ENCODE data around the gene USH1G. TPM values are rescaled to one million over a fixed set of nuclear protein-coding genes. Genes with fewer than 3 reads are reported as not detected.

Gene USH1G
- polyA plus RNA-seq, 2 donors: 6.0 to 11.9 TPM

DNA sequence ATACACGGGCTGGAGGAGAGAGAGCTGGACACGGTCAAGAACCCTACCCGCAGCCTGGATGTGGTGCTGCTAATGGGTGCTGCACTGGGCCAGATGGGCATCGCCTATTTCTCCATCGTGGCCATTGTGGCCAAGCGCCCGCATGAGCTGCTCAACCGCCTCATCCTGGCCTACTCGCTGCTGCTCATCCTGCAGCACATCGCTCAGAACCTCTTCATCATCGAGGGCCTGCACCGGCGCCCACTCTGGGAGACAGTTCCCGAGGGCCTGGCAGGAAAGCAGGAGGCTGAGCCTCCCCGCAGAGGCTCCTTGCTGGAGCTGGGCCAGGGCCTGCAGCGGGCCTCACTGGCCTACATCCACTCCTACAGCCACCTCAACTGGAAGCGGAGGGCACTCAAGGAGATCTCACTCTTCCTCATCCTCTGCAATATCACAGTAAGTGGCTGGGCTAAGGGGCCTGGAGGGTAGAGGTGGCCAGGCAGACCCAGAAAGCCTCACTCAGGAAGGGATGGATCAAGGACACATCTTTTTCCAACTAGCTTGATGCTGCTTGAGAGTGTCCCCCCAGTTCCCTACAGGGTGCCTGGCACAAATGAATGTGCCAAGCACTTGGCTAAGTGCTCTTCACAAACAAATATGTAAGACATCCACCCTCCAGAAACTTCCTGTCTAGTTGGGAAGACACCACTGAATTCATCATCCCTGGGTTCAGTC lies 24.1 kb upstream of the USH1G start:
- Histone ChIP-seq H3K27me3 (ENCODE audit: control insufficient read depth in 1 of 2, insufficient read depth in 2 of 2, low read length in 2 of 2) (no peaks in the 10 kb centered on the region), H3K9me3 (ENCODE audit: control insufficient read depth in 2 of 2, insufficient read depth in 1 of 2, low read depth in 1 of 2, low read length in 1 of 2) (no peaks in the 10 kb centered on the region), H3K27ac (ENCODE audit: low read depth in 2 of 2, low read length in 1 of 2) (no peak overlapping the region), H3K4me3 (ENCODE audit: low read depth in 1 of 2, low read length in 2 of 2) (no peak overlapping the region), H3K36me3 (ENCODE audit: control insufficient read depth in 2 of 2, insufficient read depth in 2 of 2, low read length in 1 of 2) (peaks cover 0 to 8% of the 10 kb centered on the region in 2 donors), H3K4me1 (ENCODE audit: control insufficient read depth in 2 of 2, insufficient read depth in 2 of 2, low read length in 1 of 2) (peaks cover 0 to 13% of the 10 kb centered on the region in 2 donors)
- 93 to 94% methylated on average over 17 of the region's 17 CpGs for WGBS, 2 donors

DNA sequence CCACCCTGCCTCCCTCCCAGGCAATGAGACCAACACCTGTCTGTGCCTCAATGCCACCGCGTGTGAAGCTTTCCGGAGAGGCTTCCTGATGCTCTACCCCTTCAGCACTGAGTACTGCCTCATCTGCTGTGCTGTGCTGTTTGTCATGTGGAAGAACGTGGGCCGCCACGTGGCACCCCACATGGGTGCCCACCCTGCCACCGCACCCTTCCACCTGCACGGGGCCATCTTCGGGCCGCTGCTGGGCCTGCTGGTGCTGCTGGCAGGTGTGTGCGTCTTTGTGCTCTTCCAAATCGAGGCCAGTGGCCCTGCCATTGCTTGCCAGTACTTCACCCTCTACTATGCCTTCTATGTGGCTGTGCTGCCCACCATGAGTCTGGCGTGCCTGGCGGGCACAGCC lies 23.6 kb upstream of the USH1G start:
- no peaks in the 10 kb centered on the region for H3K27me3 ChIP-seq (ENCODE audit: control insufficient read depth in 1 of 2, insufficient read depth in 2 of 2, low read length in 2 of 2)
- WGBS, 2 donors: 89 to 92% methylated on average over 14 of the region's 14 CpGs
- no peak overlapping the region for H3K27ac ChIP-seq (ENCODE audit: low read depth in 2 of 2, low read length in 1 of 2)
- peaks cover 0 to 4% of the 10 kb centered on the region in 2 donors for H3K9me3 ChIP-seq (ENCODE audit: control insufficient read depth in 2 of 2, insufficient read depth in 1 of 2, low read depth in 1 of 2, low read length in 1 of 2)
- peaks cover 0 to 14% of the 10 kb centered on the region in 2 donors for H3K4me1 ChIP-seq (ENCODE audit: control insufficient read depth in 2 of 2, insufficient read depth in 2 of 2, low read length in 1 of 2)
- no peak overlapping the region for H3K4me3 ChIP-seq (ENCODE audit: low read depth in 1 of 2, low read length in 2 of 2)
- peaks cover 0 to 13% of the 10 kb centered on the region in 2 donors for H3K36me3 ChIP-seq (ENCODE audit: control insufficient read depth in 2 of 2, insufficient read depth in 2 of 2, low read length in 1 of 2)

DNA sequence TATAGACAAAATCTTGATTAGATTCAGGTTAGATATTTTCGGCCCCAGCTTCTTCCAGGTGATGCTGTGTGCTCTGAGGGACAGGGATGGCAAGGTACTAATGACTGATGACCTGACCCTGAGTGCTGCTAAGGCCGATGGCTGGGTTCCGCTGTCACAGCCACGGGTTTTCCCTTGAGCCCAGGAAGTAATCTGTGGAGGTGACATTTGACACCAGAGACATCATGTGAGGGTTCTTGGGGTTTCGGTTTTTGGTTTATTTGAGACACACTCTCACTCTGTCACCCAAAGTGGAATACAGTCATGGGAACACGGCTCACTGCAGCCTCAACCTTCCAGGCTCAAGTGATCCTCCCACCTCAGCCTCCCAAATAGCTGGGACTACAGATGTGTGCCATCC lies 22.5 kb upstream of the USH1G start:
- H3K9me3 ChIP-seq (ENCODE audit: control insufficient read depth in 2 of 2, insufficient read depth in 1 of 2, low read depth in 1 of 2, low read length in 1 of 2): peaks cover 0 to 4% of the 10 kb centered on the region in 2 donors
- peaks cover 0 to 11% of the 10 kb centered on the region in 2 donors for H3K4me1 ChIP-seq (ENCODE audit: control insufficient read depth in 2 of 2, insufficient read depth in 2 of 2, low read length in 1 of 2)
- H3K27ac ChIP-seq (ENCODE audit: low read depth in 2 of 2, low read length in 1 of 2): no peak overlapping the region
- no peak overlapping the region for H3K4me3 ChIP-seq (ENCODE audit: low read depth in 1 of 2, low read length in 2 of 2)
- WGBS, 2 donors: 56 to 60% methylated on average over 6 of the region's 6 CpGs
- peaks cover 0 to 11% of the 10 kb centered on the region in 2 donors for H3K36me3 ChIP-seq (ENCODE audit: control insufficient read depth in 2 of 2, insufficient read depth in 2 of 2, low read length in 1 of 2)
- H3K27me3 ChIP-seq (ENCODE audit: control insufficient read depth in 1 of 2, insufficient read depth in 2 of 2, low read length in 2 of 2): no peaks in the 10 kb centered on the region

DNA sequence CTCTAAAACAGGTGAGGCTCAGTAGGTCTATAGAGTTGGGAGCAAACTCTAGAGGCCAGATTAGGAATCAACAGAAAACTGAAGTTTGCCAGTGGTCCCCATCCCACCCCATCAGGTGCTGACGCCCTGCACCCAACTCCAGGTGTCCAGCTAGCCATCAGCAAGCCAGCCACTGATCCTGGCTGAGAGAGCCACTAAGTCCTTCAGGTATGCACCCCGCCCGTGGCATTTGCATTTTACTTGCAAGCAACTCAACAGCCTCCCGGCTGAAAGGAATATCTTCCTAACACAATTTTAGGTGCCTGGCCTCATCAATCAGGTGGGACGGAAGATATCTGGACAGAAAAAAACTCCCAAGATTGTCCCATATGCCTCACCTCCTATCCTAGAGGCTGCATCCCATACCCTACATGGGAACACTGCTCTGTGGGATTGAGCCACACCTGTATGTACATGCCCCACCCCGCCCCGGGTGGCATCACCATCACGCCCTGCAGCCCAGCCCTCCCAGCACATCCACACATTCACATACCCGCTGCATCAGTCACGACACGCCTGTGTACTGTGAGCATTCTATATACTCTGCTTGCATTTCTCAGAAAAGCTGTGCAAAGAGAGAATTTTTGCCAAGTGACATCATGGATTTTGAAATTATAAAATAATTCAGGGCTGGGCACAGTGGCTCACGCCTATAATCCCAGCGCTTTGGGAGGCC lies 20.9 kb upstream of the USH1G start:
- Histone ChIP-seq H3K9me3 (ENCODE audit: control insufficient read depth in 2 of 2, insufficient read depth in 1 of 2, low read depth in 1 of 2, low read length in 1 of 2) (peaks cover 0 to 4% of the 10 kb centered on the region in 2 donors), H3K36me3 (ENCODE audit: control insufficient read depth in 2 of 2, insufficient read depth in 2 of 2, low read length in 1 of 2) (peaks cover 0 to 8% of the 10 kb centered on the region in 2 donors), H3K27ac (ENCODE audit: low read depth in 2 of 2, low read length in 1 of 2) (peak overlapping the region; percentile 83 to 97), H3K4me1 (ENCODE audit: control insufficient read depth in 2 of 2, insufficient read depth in 2 of 2, low read length in 1 of 2) (peaks cover 0 to 11% of the 10 kb centered on the region in 2 donors), H3K4me3 (ENCODE audit: low read depth in 1 of 2, low read length in 2 of 2) (no peak overlapping the region), H3K27me3 (ENCODE audit: control insufficient read depth in 1 of 2, insufficient read depth in 2 of 2, low read length in 2 of 2) (no peaks in the 10 kb centered on the region)
- WGBS, 2 donors: 36 to 45% methylated on average over 13 of the region's 13 CpGs

DNA sequence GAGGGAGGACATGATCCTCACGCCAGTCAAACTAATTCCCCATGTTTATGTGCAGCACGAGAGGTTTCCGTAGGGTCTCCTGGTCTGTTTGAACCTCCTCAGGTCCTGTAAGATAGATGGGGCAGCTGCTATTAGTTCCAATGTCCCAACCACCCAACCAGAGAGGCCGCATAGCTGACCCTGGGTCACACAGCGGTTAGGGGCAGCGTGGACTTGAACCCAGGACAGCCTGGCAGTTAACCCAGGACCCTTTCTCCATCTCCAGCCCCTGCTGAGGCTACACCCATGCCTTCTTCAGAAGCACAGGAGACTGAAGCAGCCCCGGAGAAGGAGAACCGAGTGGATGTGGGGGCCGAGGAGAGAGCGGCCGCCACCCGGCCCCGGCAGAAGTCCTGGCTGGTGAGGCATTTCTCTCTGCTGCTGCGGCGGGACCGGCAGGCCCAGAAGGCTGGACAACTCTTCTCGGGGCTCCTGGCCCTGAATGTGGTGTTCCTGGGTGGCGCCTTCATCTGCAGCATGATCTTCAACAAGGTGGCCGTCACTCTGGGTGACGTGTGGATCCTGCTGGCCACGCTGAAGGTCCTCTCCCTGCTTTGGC lies 18.2 kb upstream of the USH1G start:
- Histone ChIP-seq H3K9me3 (ENCODE audit: control insufficient read depth in 2 of 2, insufficient read depth in 1 of 2, low read depth in 1 of 2, low read length in 1 of 2) (peaks cover 0 to 4% of the 10 kb centered on the region in 2 donors), H3K4me1 (ENCODE audit: control insufficient read depth in 2 of 2, insufficient read depth in 2 of 2, low read length in 1 of 2) (peaks cover 0 to 13% of the 10 kb centered on the region in 2 donors), H3K4me3 (ENCODE audit: low read depth in 1 of 2, low read length in 2 of 2) (no peak overlapping the region), H3K36me3 (ENCODE audit: control insufficient read depth in 2 of 2, insufficient read depth in 2 of 2, low read length in 1 of 2) (peaks cover 0 to 5% of the 10 kb centered on the region in 2 donors), H3K27ac (ENCODE audit: low read depth in 2 of 2, low read length in 1 of 2) (no peak overlapping the region), H3K27me3 (ENCODE audit: control insufficient read depth in 1 of 2, insufficient read depth in 2 of 2, low read length in 2 of 2) (no peaks in the 10 kb centered on the region)
- 81 to 84% methylated on average over 21 of the region's 21 CpGs for WGBS, 2 donors

DNA sequence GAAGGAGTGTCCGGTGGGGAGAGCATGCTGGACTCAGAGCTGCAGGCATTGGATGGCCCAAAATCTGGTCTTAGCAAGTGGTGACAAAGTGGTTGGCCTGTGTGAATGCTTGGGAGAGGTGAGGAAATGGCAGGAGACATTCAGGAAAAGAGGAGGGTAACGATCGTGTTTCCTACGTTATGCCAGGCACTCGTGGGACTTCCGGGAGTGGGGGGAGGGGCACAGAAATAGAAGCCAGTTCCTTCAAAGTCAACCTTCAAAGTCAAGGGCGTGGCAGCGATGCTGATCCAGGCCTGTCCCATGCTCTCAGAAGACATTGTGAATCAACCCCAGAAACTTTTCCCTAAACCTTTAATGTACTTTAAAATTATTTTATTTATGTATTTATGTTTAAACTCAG lies 16.5 kb upstream of the USH1G start:
- peak overlapping the region; percentile 14 to 70 for H3K27ac ChIP-seq (ENCODE audit: low read depth in 2 of 2, low read length in 1 of 2)
- H3K27me3 ChIP-seq (ENCODE audit: control insufficient read depth in 1 of 2, insufficient read depth in 2 of 2, low read length in 2 of 2): no peaks in the 10 kb centered on the region
- H3K9me3 ChIP-seq (ENCODE audit: control insufficient read depth in 2 of 2, insufficient read depth in 1 of 2, low read depth in 1 of 2, low read length in 1 of 2): peaks cover 0 to 4% of the 10 kb centered on the region in 2 donors
- 37 to 39% methylated on average over 8 of the region's 8 CpGs for WGBS, 2 donors
- peaks cover 0 to 5% of the 10 kb centered on the region in 2 donors for H3K36me3 ChIP-seq (ENCODE audit: control insufficient read depth in 2 of 2, insufficient read depth in 2 of 2, low read length in 1 of 2)
- peaks cover 0 to 18% of the 10 kb centered on the region in 2 donors for H3K4me1 ChIP-seq (ENCODE audit: control insufficient read depth in 2 of 2, insufficient read depth in 2 of 2, low read length in 1 of 2)
- H3K4me3 ChIP-seq (ENCODE audit: low read depth in 1 of 2, low read length in 2 of 2): no peak overlapping the region

DNA sequence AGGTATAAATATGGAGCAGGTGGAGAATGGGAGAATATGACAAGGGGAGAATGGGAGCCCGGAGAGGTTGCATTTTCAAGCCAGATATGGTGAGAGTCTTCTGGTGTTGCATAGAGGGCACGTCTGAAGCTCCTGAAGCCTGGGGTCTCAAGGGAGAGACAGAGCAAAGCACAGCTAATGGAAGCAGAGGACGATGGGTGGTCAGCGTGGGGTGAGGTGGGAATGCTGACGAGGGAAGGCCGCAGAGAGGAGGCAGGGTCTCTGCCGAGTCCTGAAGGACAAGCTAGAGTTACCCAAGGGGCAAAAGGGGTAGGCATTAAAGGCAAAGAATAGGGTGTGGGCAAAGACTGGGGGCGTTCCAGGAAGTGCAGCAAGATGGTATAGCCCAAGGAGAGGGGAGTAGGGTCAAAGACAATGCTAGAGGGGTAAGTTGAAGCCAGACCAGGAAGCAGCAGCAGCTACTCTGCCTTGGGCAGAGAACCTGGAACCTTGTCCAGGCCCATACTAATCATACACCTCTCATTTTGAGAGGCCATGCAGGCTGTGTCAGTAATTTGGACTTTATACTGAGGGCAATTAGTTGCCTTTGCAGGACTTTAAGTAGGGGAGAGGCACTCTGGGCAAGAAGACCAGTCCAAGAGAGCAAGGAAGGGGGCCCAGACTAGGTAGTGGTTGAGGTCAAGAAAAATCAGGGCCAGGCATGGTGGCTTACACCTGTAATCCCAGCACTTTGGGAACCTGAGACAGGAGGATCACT lies 15.3 kb upstream of the USH1G start:
- Histone ChIP-seq H3K27ac (ENCODE audit: low read depth in 2 of 2, low read length in 1 of 2) (peak overlapping the region in 1 of 2 donors; percentile 47), H3K4me1 (ENCODE audit: control insufficient read depth in 2 of 2, insufficient read depth in 2 of 2, low read length in 1 of 2) (peaks cover 0 to 17% of the 10 kb centered on the region in 2 donors), H3K36me3 (ENCODE audit: control insufficient read depth in 2 of 2, insufficient read depth in 2 of 2, low read length in 1 of 2) (peaks cover 0 to 5% of the 10 kb centered on the region in 2 donors), H3K4me3 (ENCODE audit: low read depth in 1 of 2, low read length in 2 of 2) (no peak overlapping the region), H3K9me3 (ENCODE audit: control insufficient read depth in 2 of 2, insufficient read depth in 1 of 2, low read depth in 1 of 2, low read length in 1 of 2) (peaks cover 0 to 4% of the 10 kb centered on the region in 2 donors), H3K27me3 (ENCODE audit: control insufficient read depth in 1 of 2, insufficient read depth in 2 of 2, low read length in 2 of 2) (no peaks in the 10 kb centered on the region)
- WGBS, 2 donors: 72 to 73% methylated on average over 8 of the region's 8 CpGs

DNA sequence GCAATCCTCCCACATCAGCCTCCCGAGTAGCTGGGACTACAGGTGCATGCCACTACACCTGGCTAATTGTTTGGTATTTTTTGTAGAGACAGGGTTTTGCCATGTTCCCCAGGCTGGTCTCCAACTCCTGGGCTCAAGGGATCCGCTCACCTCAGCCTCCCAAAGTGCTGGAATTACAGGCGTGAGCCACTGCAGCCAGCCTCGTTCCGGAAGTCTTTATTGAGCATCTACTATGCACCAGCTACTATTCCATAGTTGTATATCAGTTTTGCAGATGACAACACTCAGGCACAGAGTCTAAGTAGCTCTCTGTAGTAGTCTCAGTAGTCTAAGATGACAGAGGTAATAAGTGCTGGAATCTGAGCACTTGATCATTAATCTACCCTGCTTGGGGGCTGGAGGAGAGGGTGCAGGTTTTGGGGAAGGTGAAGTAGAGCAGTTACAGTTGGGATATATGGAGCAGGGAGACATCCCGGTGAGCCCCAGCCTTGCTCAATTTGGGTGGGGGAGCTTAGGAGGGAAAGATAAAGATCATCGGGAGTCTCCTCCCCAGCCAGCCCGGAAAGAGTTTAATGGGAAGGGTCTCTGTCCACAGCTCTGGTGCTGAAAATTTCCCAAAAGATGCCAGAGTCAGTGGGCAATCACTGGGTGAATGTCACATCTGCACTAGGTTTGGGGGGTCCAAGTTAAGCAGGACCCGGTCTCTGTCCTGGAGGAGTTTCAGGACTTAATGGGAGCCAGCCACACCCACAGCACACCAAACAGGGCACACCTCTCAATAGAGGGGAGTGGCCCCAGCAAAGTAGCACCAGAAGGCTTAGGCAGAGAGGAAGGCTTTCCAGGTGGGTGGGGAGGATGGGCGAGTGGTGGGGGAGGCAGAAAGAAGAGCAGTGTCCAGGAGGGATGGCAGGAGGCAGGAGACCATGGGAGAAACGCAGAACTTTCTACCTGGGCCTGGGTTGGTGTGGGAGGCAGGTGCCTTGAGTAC lies 14.3 kb upstream of the USH1G start:
- Histone ChIP-seq H3K27ac (ENCODE audit: low read depth in 2 of 2, low read length in 1 of 2) (peak overlapping the region in 1 of 2 donors; percentile 38), H3K4me3 (ENCODE audit: low read depth in 1 of 2, low read length in 2 of 2) (no peak overlapping the region)
- WGBS, 2 donors: 49 to 50% methylated on average over 11 of the region's 11 CpGs

More for the DNA sequence above, 14.3 kb upstream of the USH1G start:
- no peaks in the 10 kb centered on the region for H3K27me3 ChIP-seq (ENCODE audit: control insufficient read depth in 1 of 2, insufficient read depth in 2 of 2, low read length in 2 of 2)
- peaks cover 0 to 4% of the 10 kb centered on the region in 2 donors for H3K9me3 ChIP-seq (ENCODE audit: control insufficient read depth in 2 of 2, insufficient read depth in 1 of 2, low read depth in 1 of 2, low read length in 1 of 2)
- H3K36me3 ChIP-seq (ENCODE audit: control insufficient read depth in 2 of 2, insufficient read depth in 2 of 2, low read length in 1 of 2): peaks cover 0 to 5% of the 10 kb centered on the region in 2 donors
- peaks cover 0 to 15% of the 10 kb centered on the region in 2 donors for H3K4me1 ChIP-seq (ENCODE audit: control insufficient read depth in 2 of 2, insufficient read depth in 2 of 2, low read length in 1 of 2)
